Nephron (organoid): ENCODE measurements around the gene SPACA9.

Experiments used
- H3K27ac Mint-ChIP-seq, 3 experiments: 2 replicates each; pipeline ENCODE4 v1.8.0; 2020; ENCODE audit warnings: mixed read lengths in 3 of 3, mild to moderate bottlenecking in 2 of 3, moderate library complexity in 1 of 3
- H3K27me3 Mint-ChIP-seq: 2 replicates; pipeline ENCODE4 v1.8.0; 2021; ENCODE audit warnings: low read depth, mild to moderate bottlenecking, moderate library complexity, mixed read lengths
- H3K36me3 Mint-ChIP-seq: 2 replicates; pipeline ENCODE4 v1.8.0; 2020; ENCODE audit warnings: low read depth, mixed read lengths
- H3K4me1 Mint-ChIP-seq: 2 replicates; pipeline ENCODE4 v1.8.0; 2020; ENCODE audit warnings: mixed read lengths
- H3K4me3 Mint-ChIP-seq, 3 experiments: 2 replicates each; pipeline ENCODE4 v1.8.0; 2020; ENCODE audit warnings: mild to moderate bottlenecking in 3 of 3, mixed read lengths in 3 of 3, moderate library complexity in 2 of 3
- H3K9me3 Mint-ChIP-seq: 2 replicates; pipeline ENCODE4 v1.8.0; 2020; ENCODE audit warnings: mixed read lengths
- TF ChIP-seq, protein P1 (sequence below), 3 experiments: fragments of 200-600 bp; sonication (generic); IDR thresholded peaks; one replicate each; pipeline ENCODE4 v1.5.0; 2021; ENCODE audit warnings: antibody characterized with exemption in 3 of 3; ENCODE audit not compliant: unreplicated experiment in 3 of 3

The SPACA9 gene

DNA sequence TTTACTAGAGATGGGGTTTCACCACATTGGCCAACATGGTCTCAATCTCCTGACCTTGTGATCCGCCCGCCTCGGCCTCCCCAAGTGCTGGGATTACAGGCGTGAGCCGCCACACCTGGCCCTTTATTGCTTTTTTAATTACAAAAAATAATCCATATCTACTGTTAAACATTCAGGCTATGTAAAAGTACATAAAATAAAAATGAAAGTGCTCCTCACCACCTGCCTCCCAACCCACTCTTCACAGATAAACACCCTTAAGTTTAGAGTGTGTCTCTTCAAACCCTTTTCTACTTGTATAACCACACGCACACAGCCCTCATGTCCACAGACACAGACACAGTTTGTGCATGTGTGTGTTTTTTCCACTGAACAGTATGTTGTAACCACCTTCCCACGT is 49.0 kb downstream of the SPACA9 start:
- TF ChIP-seq, protein P1, sequence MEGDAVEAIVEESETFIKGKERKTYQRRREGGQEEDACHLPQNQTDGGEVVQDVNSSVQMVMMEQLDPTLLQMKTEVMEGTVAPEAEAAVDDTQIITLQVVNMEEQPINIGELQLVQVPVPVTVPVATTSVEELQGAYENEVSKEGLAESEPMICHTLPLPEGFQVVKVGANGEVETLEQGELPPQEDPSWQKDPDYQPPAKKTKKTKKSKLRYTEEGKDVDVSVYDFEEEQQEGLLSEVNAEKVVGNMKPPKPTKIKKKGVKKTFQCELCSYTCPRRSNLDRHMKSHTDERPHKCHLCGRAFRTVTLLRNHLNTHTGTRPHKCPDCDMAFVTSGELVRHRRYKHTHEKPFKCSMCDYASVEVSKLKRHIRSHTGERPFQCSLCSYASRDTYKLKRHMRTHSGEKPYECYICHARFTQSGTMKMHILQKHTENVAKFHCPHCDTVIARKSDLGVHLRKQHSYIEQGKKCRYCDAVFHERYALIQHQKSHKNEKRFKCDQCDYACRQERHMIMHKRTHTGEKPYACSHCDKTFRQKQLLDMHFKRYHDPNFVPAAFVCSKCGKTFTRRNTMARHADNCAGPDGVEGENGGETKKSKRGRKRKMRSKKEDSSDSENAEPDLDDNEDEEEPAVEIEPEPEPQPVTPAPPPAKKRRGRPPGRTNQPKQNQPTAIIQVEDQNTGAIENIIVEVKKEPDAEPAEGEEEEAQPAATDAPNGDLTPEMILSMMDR (IDR thresholded peaks at IDR 0.05; ENCODE audit: unreplicated experiment in 3 of 3) = no peak
- Mint-ChIP-seq H3K27me3 (no peaks in the 10 kb centered on the region), H3K4me1 (no peaks in the 10 kb centered on the region), H3K27ac (no peak overlapping the region), H3K36me3 (peaks cover 56% of the 10 kb centered on the region), H3K9me3 (no peaks in the 10 kb centered on the region), H3K4me3 (no peak overlapping the region)

DNA sequence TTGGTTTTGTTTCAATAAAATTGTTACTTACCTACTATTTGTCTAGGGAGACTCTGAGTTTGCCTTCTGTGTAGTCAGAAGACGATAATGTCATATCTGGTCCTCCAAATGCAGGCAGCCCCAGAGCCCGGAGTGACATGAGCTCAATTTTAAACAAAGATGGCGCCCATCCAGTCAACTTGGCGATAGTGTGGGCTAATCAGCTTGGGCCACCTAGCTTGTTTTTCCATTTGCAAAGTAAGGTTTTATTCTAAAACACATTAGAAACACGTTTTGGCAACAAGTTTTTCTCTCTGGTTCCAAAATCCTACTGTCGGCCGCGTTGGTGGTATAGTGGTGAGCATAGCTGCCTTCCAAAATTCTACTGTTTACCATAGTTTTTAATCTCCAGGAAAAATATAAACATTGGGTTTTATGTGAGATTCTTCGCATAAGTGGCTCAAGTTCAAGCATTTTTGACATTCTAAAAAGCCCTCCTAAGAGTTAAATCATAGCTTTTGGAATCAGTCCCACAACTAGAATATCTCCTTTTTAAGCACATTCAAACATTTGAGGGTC is 52.6 kb downstream of the SPACA9 start:
- Mint-ChIP-seq H3K36me3 (peaks cover 44% of the 10 kb centered on the region), H3K9me3 (no peaks in the 10 kb centered on the region), H3K27me3 (no peaks in the 10 kb centered on the region), H3K4me1 (peaks cover 15% of the 10 kb centered on the region), H3K4me3 (no peak overlapping the region), H3K27ac (no peak overlapping the region)
- TF ChIP-seq, protein P1 (IDR thresholded peaks at IDR 0.05; ENCODE audit: unreplicated experiment in 3 of 3) = no peak

DNA sequence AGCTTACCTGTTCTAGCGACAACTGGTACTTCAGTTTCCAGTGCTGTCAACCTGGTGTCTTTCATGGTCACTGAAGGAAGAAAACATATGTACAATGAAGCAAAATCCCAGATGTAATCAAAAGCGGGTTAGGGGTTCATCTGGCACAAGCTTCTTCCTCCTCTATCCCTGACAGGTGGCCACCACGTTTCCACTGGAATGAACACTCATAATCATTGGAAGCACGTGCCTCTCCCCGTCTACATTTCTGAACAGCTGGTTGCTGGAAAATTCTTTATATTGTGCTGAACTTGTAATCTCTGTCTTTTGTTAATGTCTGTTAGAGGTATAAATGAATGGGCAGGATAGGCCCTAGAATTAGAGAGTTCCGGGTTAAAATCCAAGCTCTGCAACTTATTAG is 56.3 kb downstream of the SPACA9 start:
- Mint-ChIP-seq H3K4me3 (no peak overlapping the region), H3K4me1 (peaks cover 32% of the 10 kb centered on the region), H3K9me3 (no peaks in the 10 kb centered on the region), H3K27me3 (no peaks in the 10 kb centered on the region), H3K36me3 (peaks cover 29% of the 10 kb centered on the region), H3K27ac (peak overlapping the region in 1 of 3 experiments; percentile 47)
- TF ChIP-seq, protein P1 (IDR thresholded peaks at IDR 0.05; ENCODE audit: unreplicated experiment in 3 of 3) = no peak

DNA sequence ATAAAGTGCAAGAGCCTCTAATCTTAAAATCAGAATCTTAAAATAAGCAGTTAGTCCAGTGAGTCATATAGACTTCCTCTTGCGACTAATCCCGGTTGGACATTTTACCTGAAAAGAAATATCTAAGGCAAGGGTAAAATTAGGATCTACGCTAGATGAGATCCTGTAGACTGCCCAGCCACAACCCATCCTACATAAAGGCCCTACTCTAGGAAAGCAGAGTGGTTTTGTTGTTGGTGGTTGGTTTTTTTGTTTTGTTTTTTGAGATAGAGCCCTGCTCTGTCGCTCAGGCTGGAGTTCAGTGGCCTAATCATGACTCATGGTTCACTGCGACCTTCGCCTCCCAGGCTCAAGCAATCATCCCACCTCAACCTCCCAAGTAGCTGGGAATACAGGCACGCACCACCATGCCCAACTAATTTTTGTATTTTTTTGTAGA is 58.8 kb downstream of the SPACA9 start:
- H3K27ac Mint-ChIP-seq = no peak overlapping the region
- peaks cover 46% of the 10 kb centered on the region for H3K4me1 Mint-ChIP-seq
- H3K27me3 Mint-ChIP-seq = no peaks in the 10 kb centered on the region
- TF ChIP-seq, protein P1 (IDR thresholded peaks at IDR 0.05; ENCODE audit: unreplicated experiment in 3 of 3) = no peak
- H3K9me3 Mint-ChIP-seq = no peaks in the 10 kb centered on the region
- H3K36me3 Mint-ChIP-seq = peaks cover 19% of the 10 kb centered on the region
- H3K4me3 Mint-ChIP-seq = no peak overlapping the region

DNA sequence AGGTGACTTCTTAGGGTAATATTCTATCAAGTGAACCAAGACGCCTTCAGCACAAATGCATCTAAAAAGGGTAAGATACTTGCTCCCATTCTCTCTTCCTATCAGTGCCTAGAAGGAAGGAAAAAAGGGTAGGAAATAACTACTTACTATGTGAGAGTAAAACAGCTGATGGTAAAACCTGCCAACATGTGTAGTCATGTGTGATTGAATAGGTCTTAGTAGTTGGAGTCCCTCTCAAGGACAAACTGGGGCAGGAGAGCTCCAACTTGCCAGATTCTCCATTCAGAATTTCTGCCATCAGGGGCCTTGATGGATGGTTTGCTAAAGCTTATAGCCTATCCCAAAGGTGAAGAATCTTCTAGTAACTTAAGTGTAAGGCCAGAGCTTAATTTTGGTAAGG is 60.5 kb downstream of the SPACA9 start:
- H3K27ac Mint-ChIP-seq = no peak overlapping the region
- TF ChIP-seq, protein P1 (IDR thresholded peaks at IDR 0.05; ENCODE audit: unreplicated experiment in 3 of 3) = no peak
- H3K4me3 Mint-ChIP-seq = no peak overlapping the region
- no peaks in the 10 kb centered on the region for H3K9me3 Mint-ChIP-seq
- H3K27me3 Mint-ChIP-seq = no peaks in the 10 kb centered on the region
- H3K36me3 Mint-ChIP-seq = peaks cover 8% of the 10 kb centered on the region
- H3K4me1 Mint-ChIP-seq = peaks cover 60% of the 10 kb centered on the region
